ENCODE measurements around the gene FBXW9. TPM values are rescaled to one million over a fixed set of nuclear protein-coding genes. Genes with fewer than 3 reads are reported as not detected.
A peak's percentile ranks its signal among the peaks of the same experiment; 100 is the strongest.

Gene FBXW9
- total RNA-seq, 6 experiments from 2014 or later: 1.6 to 4.9 (median 2.6) TPM

DNA sequence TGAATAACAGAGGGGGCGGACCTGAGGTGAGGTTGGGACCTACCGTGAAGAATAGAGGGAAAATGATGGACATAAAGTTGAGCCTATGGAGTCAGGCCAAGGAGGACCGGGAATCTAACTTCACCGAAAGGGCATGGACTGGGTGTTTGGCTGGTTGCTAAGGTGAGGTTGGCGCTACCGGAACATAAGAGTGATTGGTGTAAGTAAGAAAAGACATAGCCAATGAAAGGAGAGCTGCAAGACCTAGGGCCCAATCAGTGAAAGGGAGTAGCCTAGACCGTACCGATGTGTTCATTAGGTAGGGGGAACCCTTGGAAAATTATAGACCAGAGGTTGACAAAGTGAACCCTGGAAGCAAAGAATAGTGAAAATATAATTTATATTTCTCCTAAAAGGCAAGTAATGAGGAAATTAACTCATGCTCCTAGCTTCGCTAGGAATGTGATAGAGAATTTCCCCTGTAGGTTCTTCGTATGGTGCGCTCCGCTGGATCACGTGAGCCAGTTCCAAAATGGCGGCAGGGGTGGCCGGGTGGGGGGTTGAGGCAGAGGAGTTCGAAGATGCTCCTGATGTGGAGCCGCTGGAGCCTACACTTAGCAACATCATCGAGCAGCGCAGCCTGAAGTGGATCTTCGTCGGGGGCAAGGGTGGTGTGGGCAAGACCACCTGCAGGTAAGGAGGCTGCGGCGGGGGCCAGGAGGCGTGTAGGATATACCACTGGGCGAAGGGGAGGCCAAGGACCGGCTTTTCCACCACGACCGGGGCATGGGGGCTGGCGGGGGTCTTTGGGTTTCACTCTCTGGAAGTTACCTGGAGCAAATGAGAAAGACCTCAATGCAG is 40.8 kb upstream of the FBXW9 start, which contains the start of gene GET3:
GET3 (plus strand) TSS at position 503 of the 840 bp plus-strand sequence; CDS start at position 512, 9 bp downstream.
- peak; percentile 80 to 96 (median 86) for DNase-seq
- intact Hi-C loops (cut with DNase I): no loop called here
- peak; percentile 74 to 88 (median 81) for ATAC-seq
- Histone ChIP-seq H3K4me1 (peaks cover 0 to 28% (median 6%) of the 10 kb centered on the region in 4 donors), H3K27me3 (no peaks in the 10 kb centered on the region), H3K9me3 (no peaks in the 10 kb centered on the region), H3K36me3 (peaks cover 0 to 18% (median 0%) of the 10 kb centered on the region in 4 donors), H3K27ac (peak within 1 kb of the TSS; percentile 79 to 88 (median 85)), H3K4me3 (peak within 1 kb of the TSS; percentile 69 to 84 (median 81))
- WGBS (ENCODE audit: insufficient coverage, low coverage, low lambda C conversion rate, missing lambda C conversion rate): 0% methylated on average over 25 of the region's 29 CpGs
- no peak for TF ChIP-seq POLR2A (IDR thresholded peaks at IDR 0.05)
- TF ChIP-seq, protein P1, sequence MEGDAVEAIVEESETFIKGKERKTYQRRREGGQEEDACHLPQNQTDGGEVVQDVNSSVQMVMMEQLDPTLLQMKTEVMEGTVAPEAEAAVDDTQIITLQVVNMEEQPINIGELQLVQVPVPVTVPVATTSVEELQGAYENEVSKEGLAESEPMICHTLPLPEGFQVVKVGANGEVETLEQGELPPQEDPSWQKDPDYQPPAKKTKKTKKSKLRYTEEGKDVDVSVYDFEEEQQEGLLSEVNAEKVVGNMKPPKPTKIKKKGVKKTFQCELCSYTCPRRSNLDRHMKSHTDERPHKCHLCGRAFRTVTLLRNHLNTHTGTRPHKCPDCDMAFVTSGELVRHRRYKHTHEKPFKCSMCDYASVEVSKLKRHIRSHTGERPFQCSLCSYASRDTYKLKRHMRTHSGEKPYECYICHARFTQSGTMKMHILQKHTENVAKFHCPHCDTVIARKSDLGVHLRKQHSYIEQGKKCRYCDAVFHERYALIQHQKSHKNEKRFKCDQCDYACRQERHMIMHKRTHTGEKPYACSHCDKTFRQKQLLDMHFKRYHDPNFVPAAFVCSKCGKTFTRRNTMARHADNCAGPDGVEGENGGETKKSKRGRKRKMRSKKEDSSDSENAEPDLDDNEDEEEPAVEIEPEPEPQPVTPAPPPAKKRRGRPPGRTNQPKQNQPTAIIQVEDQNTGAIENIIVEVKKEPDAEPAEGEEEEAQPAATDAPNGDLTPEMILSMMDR (IDR thresholded peaks at IDR 0.05): no peak

DNA sequence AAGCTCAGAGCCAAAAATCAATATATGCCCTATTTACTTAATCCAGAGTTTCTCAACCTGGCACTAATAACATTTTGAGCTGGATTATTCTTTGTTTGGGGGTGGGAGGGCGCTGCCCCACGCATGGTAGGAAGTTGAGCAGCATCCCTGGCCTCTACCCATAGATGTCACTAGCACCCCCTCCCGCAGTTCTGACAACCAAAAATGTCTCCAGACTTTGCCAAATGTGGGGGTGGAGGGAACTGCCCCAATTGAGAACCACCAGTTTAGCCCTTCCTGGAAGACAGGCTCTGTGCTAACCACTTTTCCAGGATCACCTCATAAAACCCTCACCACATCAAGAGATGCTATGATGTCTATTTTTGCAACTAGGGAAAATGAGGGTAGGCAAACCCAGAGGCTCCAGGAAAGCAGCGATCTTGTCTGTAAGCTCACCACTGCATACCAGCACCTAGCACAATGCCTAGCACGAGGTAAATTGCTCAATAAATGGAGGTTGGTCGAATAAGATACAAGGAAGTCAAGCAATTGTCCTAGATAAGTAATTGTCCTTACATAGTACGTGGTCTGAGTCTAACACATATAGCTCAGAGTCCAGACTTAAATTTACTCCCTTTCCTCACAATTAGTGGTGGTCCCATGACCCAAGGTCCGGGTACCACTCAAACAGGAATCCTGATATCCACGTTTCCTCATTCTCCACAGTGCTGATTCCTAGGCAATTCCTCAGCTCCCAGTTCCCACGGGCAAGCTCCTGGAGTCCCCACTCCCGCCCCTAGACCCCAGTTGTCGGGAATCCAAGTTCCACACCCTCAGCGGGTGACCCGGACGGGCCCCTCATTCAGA is 37.2 kb upstream of the FBXW9 start:
- intact Hi-C loops (cut with DNase I): no loop called here
- Histone ChIP-seq H3K36me3 (peaks cover 0 to 26% (median 17%) of the 10 kb centered on the region in 4 donors), H3K4me1 (peaks cover 0 to 45% (median 15%) of the 10 kb centered on the region in 4 donors), H3K27ac (peak overlapping the region; percentile 86 to 96 (median 94)), H3K9me3 (no peaks in the 10 kb centered on the region), H3K4me3 (peak overlapping the region; percentile 84 to 99 (median 86)), H3K27me3 (no peaks in the 10 kb centered on the region)
- TF ChIP-seq, protein P1 (IDR thresholded peaks at IDR 0.05): peak; percentile 29 to 45 (median 40)
- peak; percentile 28 for TF ChIP-seq POLR2A (IDR thresholded peaks at IDR 0.05)
- 0% methylated on average over 15 of the region's 15 CpGs for WGBS (ENCODE audit: insufficient coverage, low coverage, low lambda C conversion rate, missing lambda C conversion rate)
- peak; percentile 34 to 52 (median 46) for ATAC-seq
- peak; percentile 70 to 84 (median 79) for DNase-seq

DNA sequence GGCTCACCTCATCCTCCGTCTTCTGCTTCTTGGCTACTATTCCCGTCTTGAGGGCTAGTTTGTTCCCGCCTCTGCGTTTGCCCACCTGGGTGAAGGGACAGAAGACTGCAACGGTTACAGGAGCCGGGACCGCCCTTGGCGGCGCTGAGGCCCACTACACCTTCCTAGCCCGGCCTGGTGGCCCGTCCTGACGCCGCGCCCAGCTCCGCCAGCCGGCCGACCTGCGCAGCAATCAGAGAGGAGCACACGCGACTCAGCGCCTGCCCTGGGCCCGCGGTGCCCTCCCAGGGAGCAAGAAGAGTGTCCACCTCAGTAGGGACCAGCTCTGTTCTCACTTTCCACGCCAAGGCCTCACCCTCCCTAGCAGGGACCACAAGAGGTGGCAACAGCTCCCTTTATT is 34.9 kb upstream of the FBXW9 start:
- Histone ChIP-seq H3K4me3 (no peak overlapping the region), H3K36me3 (peaks cover 0 to 27% (median 17%) of the 10 kb centered on the region in 4 donors), H3K4me1 (peaks cover 0 to 37% (median 15%) of the 10 kb centered on the region in 4 donors), H3K27me3 (no peaks in the 10 kb centered on the region), H3K27ac (no peak overlapping the region), H3K9me3 (no peaks in the 10 kb centered on the region)
- TF ChIP-seq, protein P1 (IDR thresholded peaks at IDR 0.05): no peak
- TF ChIP-seq POLR2A (IDR thresholded peaks at IDR 0.05): no peak
- WGBS (ENCODE audit: insufficient coverage, low coverage, low lambda C conversion rate, missing lambda C conversion rate): 100% methylated on average over 1 of the region's 24 CpGs
- ATAC-seq (no peak), DNase-seq (no peak)
- intact Hi-C loops (cut with DNase I): no loop called here

DNA sequence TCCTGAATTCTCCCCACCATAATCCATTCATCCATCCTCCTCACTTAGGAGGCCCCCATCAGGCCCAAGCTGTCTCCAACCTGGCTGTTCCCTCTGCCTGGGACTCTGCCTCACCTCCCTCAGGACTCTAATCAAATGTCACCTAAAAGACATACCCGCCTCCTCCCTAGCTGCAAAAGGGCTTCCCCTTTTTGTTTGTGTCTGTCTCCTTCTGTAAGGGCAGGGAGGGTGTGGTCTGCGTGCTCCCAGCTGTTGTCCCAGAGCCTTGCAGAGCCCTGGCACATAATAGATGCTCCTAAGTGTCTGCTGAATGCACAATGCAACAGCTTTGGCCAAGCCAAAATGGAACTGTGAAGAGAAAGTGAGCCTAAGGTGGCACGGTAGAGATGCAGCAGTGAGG is 33.6 kb upstream of the FBXW9 start:
- intact Hi-C loops (cut with DNase I): no loop called here
- peaks cover 0 to 34% (median 15%) of the 10 kb centered on the region in 4 donors for H3K4me1 ChIP-seq
- WGBS (ENCODE audit: insufficient coverage, low coverage, low lambda C conversion rate, missing lambda C conversion rate): 66% methylated on average over 2 of the region's 3 CpGs
- H3K9me3 ChIP-seq: no peaks in the 10 kb centered on the region
- H3K27me3 ChIP-seq: no peaks in the 10 kb centered on the region
- no peak overlapping the region for H3K27ac ChIP-seq
- no peak overlapping the region for H3K4me3 ChIP-seq
- no peak for ATAC-seq
- no peak for DNase-seq
- H3K36me3 ChIP-seq: peaks cover 0 to 27% (median 17%) of the 10 kb centered on the region in 4 donors
- no peak for TF ChIP-seq POLR2A (IDR thresholded peaks at IDR 0.05)
- TF ChIP-seq, protein P1 (IDR thresholded peaks at IDR 0.05): no peak
